ENCODE data around the gene PPIF.
A peak's percentile ranks its signal among the peaks of the same experiment; 100 is the strongest.

The PPIF gene

GRCh38 chr10:79387974-79388850 lies 40.9 kb downstream of the PPIF start:
- no peak for DNase-seq

GRCh38 chr10:79390057-79390456 lies 42.8 kb downstream of the PPIF start:
- no peak for DNase-seq

GRCh38 chr10:79390551-79391229 lies 43.4 kb downstream of the PPIF start:
- no peak for DNase-seq

- no peak for DNase-seq
Measured at GRCh38 chr10:79391231-79392019, 44.2 kb downstream of the PPIF start.

- DNase-seq, result no peak
Measured at GRCh38 chr10:79392020-79392398, 44.7 kb downstream of the PPIF start.

- no peak for DNase-seq
Measured at GRCh38 chr10:79392506-79393176, 45.4 kb downstream of the PPIF start.

- no peak for DNase-seq
Measured at GRCh38 chr10:79393221-79393923, 46.1 kb downstream of the PPIF start.

- no peak for DNase-seq
Measured at GRCh38 chr10:79393924-79394610, 46.8 kb downstream of the PPIF start.

GRCh38 chr10:79394664-79395063 lies 47.4 kb downstream of the PPIF start:
- DNase-seq, result no peak

- DNase-seq, result no peak
Measured at GRCh38 chr10:79396520-79396919, 49.3 kb downstream of the PPIF start.

- DNase-seq, result no peak
Measured at GRCh38 chr10:79397051-79397450, 49.8 kb downstream of the PPIF start.

- peak; percentile 12 for DNase-seq
Measured at GRCh38 chr10:79397575-79398303, 50.5 kb downstream of the PPIF start.

GRCh38 chr10:79398642-79399041 lies 51.4 kb downstream of the PPIF start:
- no peak for DNase-seq

GRCh38 chr10:79399223-79399831 lies 52.1 kb downstream of the PPIF start:
- DNase-seq, result peak; percentile 48

GRCh38 chr10:79400146-79401004 lies 53.1 kb downstream of the PPIF start:
- DNase-seq, result no peak

GRCh38 chr10:79401015-79401921 lies 54.0 kb downstream of the PPIF start:
- DNase-seq, result no peak

- no peak for DNase-seq
Measured at GRCh38 chr10:79402625-79402946, 55.3 kb downstream of the PPIF start.

- DNase-seq, result no peak
Measured at GRCh38 chr10:79402951-79403350, 55.7 kb downstream of the PPIF start.

All from NCI-H446 treated with DMSO at 0.1 percent for 48 hours (cell line).